Putamen (tissue), 1 donor: ENCODE measurements around the gene NDUFA7.
"Not testable (repeated sequence)": the region's sequence is repeated elsewhere in the genome, so short reads cannot be mapped to it uniquely, and the experiment has no call there.

Experiments
- DNase-seq: peaks from one replicate; pipeline ENCODE4 v3.0.0-alpha.2; 2016; ENCODE audit warnings: low spot score

Gene NDUFA7

DNA sequence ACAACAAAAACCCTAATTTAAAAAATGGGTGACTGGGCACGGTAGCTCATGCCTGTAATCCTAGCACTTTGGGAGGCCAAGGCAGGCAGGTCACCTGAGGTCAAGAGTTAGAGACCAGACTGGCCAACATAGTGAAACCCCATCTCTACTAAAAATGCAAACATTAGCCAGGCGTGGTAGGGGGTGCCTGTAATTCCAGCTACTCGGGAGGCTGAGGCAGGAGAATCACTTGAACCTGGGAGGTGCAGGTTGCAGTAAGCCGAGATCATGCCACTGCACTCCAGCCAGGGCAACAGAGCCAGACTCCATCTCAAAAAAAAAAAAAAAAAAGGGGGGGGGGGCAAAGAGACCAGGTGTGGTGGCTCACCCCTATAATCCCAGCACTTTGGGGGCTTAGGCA is 56.9 kb downstream of the NDUFA7 start:
- DNase-seq = not testable (repeated sequence)

DNA sequence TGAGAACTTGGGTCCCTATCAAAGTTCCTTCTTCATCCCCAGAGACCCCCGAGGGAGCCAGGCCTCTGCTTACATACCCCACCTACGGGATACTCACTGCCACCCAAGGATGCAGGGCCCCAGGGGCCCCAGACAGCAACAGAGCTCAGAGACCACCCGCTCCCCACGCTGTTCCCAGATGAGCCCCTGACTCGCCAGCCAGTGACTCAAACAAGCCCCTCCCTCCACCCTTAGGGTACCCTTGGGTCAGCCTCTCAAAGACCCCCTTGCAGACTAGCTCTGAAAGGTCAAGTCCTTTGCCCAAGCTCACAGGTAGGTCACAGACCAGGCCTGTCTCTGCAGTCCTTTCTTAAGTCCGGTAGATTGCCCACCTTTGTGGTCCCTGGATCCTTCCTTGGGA is 58.7 kb downstream of the NDUFA7 start:
- no peak for DNase-seq

DNA sequence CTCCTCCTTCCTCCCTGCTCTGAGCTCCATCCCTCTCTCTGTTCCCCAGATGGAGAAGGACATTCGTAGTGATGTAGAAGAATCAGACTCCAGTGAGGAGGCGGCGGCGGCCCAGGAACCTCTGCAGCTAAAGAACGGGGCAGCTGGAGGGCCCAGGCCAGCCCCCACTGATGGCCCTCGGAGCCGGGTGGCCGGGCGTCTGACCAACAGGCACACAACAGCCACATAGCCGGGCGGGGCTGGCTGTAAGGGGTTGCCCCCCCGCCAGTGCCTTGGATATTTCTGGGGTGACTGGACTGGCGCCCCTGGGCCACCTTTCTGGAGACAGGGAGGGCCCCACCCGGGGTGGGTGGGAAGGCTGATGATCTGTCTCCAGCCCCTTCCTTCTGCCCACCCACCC is 59.3 kb downstream of the NDUFA7 start:
- DNase-seq = no peak

DNA sequence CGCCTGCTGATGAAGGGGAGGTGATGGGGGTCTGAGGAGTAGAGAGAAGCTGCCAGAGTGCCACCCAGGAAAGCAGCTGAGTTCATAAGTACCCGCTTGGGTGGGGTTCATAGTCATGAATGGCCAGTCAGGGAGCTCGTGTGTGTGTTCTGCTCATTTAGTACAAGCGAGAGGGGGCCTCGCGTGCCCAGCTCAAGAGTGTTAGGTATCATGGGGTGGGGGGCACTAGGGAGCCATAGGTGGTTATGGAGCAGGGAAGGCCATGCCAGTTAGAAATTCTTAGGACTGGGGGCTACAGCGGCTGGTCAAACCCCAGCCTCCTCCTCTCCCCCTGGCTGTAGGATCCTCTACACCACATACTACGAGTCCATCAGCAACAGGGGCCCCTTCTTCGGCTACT is 59.8 kb downstream of the NDUFA7 start:
- no peak for DNase-seq
